GM21786 (cell line): ENCODE measurements around the gene TIMM21.

Experiments used
- ATAC-seq: cut with Tn5 transposase; IDR thresholded peaks from one replicate; pipeline ENCODE4 v1.9.1; 2021; ENCODE audit not compliant: unreplicated experiment

The TIMM21 gene

GRCh38 chr18:74186661-74187060 lies 38.3 kb downstream of the TIMM21 start:
- ATAC-seq, result no peak

- ATAC-seq, result no peak
Measured at GRCh38 chr18:74190086-74190485, 41.8 kb downstream of the TIMM21 start.

GRCh38 chr18:74191577-74191976 lies 43.3 kb downstream of the TIMM21 start:
- no peak for ATAC-seq

- ATAC-seq, result no peak
Measured at GRCh38 chr18:74194691-74195090, 46.4 kb downstream of the TIMM21 start.

- peak; percentile 86 for ATAC-seq
Measured at GRCh38 chr18:74196220-74197119, 48.1 kb downstream of the TIMM21 start.

- ATAC-seq, result no peak
Measured at GRCh38 chr18:74197705-74198341, 49.5 kb downstream of the TIMM21 start.

- ATAC-seq, result no peak
Measured at GRCh38 chr18:74198453-74198852, 50.1 kb downstream of the TIMM21 start.

GRCh38 chr18:74200780-74201179 lies 52.5 kb downstream of the TIMM21 start:
- no peak for ATAC-seq

GRCh38 chr18:74203811-74204210 lies 55.5 kb downstream of the TIMM21 start:
- ATAC-seq, result no peak

- ATAC-seq, result no peak
Measured at GRCh38 chr18:74204526-74205152, 56.3 kb downstream of the TIMM21 start.
